ENCODE measurements around the gene CFAP99.

GRCh38 chr4:2408976-2409375 lies 9.8 kb upstream of the CFAP99 start:
- TF ChIP-seq POLR2AphosphoS5 (IDR thresholded peaks at IDR 0.05; ENCODE audit: low read depth, low read length) = no peak
- TF ChIP-seq, protein P1, sequence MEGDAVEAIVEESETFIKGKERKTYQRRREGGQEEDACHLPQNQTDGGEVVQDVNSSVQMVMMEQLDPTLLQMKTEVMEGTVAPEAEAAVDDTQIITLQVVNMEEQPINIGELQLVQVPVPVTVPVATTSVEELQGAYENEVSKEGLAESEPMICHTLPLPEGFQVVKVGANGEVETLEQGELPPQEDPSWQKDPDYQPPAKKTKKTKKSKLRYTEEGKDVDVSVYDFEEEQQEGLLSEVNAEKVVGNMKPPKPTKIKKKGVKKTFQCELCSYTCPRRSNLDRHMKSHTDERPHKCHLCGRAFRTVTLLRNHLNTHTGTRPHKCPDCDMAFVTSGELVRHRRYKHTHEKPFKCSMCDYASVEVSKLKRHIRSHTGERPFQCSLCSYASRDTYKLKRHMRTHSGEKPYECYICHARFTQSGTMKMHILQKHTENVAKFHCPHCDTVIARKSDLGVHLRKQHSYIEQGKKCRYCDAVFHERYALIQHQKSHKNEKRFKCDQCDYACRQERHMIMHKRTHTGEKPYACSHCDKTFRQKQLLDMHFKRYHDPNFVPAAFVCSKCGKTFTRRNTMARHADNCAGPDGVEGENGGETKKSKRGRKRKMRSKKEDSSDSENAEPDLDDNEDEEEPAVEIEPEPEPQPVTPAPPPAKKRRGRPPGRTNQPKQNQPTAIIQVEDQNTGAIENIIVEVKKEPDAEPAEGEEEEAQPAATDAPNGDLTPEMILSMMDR (IDR thresholded peaks at IDR 0.05) = no peak
- TF ChIP-seq, protein P2, sequence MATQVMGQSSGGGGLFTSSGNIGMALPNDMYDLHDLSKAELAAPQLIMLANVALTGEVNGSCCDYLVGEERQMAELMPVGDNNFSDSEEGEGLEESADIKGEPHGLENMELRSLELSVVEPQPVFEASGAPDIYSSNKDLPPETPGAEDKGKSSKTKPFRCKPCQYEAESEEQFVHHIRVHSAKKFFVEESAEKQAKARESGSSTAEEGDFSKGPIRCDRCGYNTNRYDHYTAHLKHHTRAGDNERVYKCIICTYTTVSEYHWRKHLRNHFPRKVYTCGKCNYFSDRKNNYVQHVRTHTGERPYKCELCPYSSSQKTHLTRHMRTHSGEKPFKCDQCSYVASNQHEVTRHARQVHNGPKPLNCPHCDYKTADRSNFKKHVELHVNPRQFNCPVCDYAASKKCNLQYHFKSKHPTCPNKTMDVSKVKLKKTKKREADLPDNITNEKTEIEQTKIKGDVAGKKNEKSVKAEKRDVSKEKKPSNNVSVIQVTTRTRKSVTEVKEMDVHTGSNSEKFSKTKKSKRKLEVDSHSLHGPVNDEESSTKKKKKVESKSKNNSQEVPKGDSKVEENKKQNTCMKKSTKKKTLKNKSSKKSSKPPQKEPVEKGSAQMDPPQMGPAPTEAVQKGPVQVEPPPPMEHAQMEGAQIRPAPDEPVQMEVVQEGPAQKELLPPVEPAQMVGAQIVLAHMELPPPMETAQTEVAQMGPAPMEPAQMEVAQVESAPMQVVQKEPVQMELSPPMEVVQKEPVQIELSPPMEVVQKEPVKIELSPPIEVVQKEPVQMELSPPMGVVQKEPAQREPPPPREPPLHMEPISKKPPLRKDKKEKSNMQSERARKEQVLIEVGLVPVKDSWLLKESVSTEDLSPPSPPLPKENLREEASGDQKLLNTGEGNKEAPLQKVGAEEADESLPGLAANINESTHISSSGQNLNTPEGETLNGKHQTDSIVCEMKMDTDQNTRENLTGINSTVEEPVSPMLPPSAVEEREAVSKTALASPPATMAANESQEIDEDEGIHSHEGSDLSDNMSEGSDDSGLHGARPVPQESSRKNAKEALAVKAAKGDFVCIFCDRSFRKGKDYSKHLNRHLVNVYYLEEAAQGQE (IDR thresholded peaks at IDR 0.05; ENCODE audit: insufficient read depth in 1 of 2, low read depth in 2 of 2, low read length in 1 of 2) = no peak
- TF ChIP-seq TCF7L2 (IDR thresholded peaks at IDR 0.05; ENCODE audit: low read depth, low read length) = no peak
- no peak for TF ChIP-seq SIN3A (IDR thresholded peaks at IDR 0.05; ENCODE audit: borderline replicate concordance, insufficient read depth, low read depth, low read length)

Data from Panc1 (cell line).